Measurements from ENCODE around the gene DOCK3. TPM values are rescaled to one million over a fixed set of nuclear protein-coding genes. Genes with fewer than 3 reads are reported as not detected.

Gene DOCK3
- total and polyA plus RNA-seq, 2 donors (not counting 3 experiments of a cell fraction or from before 2014, with no cell fraction given) = 0.08 to 0.13 TPM

DNA sequence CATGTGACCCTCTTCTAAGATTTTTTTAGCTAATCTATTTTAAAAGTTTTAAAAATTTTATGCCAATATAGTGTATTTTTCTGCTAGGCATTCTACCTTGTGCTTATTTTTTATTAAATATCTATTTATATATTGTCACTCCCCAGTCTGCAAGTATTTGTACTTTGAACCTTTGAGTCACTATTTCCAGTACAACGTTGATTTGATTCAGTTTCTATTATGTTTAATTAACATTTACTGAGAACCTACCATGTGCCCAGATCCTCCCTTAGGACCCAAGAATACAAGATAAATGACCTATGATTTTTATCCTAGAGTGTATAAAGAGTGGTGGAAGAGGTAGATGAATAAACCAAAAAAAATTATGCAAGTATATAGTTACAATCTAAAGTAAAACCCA is 311.2 kb downstream of the DOCK3 start:
- Histone ChIP-seq H3K4me3 (replicated peaks in 1 of 3; ENCODE audit: insufficient read depth in 1 of 3, low read depth in 1 of 3, low read length in 3 of 3) (no peak overlapping the region), H4K20me1 (replicated peaks; ENCODE audit: control insufficient read depth, extremely low read depth, insufficient read depth, low read length) (no peaks in the 10 kb centered on the region), H3K79me2 (ENCODE audit: control insufficient read depth, insufficient read depth, low read length) (no peaks in the 10 kb centered on the region), H2AFZ (ENCODE audit: low read depth, low read length) (no peak overlapping the region), H3K9me1 (replicated peaks; ENCODE audit: control insufficient read depth, extremely low read depth, insufficient read depth, low read length) (no peaks in the 10 kb centered on the region), H3K36me3 (ENCODE audit: control insufficient read depth in 2 of 2, extremely low read depth in 1 of 2, insufficient read depth in 2 of 2, low read length in 2 of 2) (no peaks in the 10 kb centered on the region), H3K27me3 (ENCODE audit: control insufficient read depth in 2 of 2, insufficient read depth in 2 of 2, low read length in 2 of 2) (no peaks in the 10 kb centered on the region), H3K9ac (replicated peaks; ENCODE audit: extremely low read depth, insufficient read depth, low read length) (no peak overlapping the region), H3K4me2 (ENCODE audit: insufficient read depth, low read length) (no peak overlapping the region), H3K4me1 (ENCODE audit: control insufficient read depth, extremely low read depth, insufficient read depth, low read length) (no peaks in the 10 kb centered on the region), H3K27ac (ENCODE audit: insufficient read depth, low read depth, low read length) (no peak overlapping the region), H3K9me3 (replicated peaks; ENCODE audit: control insufficient read depth, insufficient read depth, low read length) (no peaks in the 10 kb centered on the region)
- BruUV-seq (replicated peaks) = no TSS peak
- dilution Hi-C loops (cut with MboI; ENCODE audit: extremely low pct_ligation_motif_present, low sequenced_read_pairs) (no loop called here), intact Hi-C loops (cut with micrococcal nuclease) (no loop called here)
- no peak for FAIRE-seq
- no peak for DNase-seq (ENCODE audit: low read depth, low spot score)
- no peak for TF ChIP-seq GATA2 (IDR thresholded peaks at IDR 0.05; ENCODE audit: insufficient read depth, insufficient read length, low read depth, low read length)
- TF ChIP-seq MAX (IDR thresholded peaks at IDR 0.05; ENCODE audit: insufficient read depth, insufficient read length) = no peak
- no peak for TF ChIP-seq FOS (IDR thresholded peaks at IDR 0.05; ENCODE audit: borderline replicate concordance, insufficient read depth, low read length)
- no peak for TF ChIP-seq CTCF (IDR thresholded peaks at IDR 0.05; ENCODE audit: extremely low read depth in 1 of 2, insufficient read depth in 1 of 2, low read depth in 1 of 2, low read length in 2 of 2)
- TF ChIP-seq JUN (IDR thresholded peaks at IDR 0.05; ENCODE audit: borderline replicate concordance, insufficient read depth, insufficient read length, low read depth) = no peak
- TF ChIP-seq EZH2 (IDR thresholded peaks at IDR 0.05; ENCODE audit: borderline replicate concordance, low read depth, low read length, severe bottlenecking) = no peak
- no peak for TF ChIP-seq POLR2AphosphoS5 (IDR thresholded peaks at IDR 0.05; ENCODE audit: insufficient read depth, low read depth, low read length)
- TF ChIP-seq POLR2A (IDR thresholded peaks at IDR 0.05; ENCODE audit: low read depth, low read length) = no peak
- ChIA-PET POLR2A (no interaction called here), CTCF (no interaction called here)

Measured in endothelial cell of umbilical vein (primary cell).